GM23248 (cell line): Measurements from ENCODE around the gene SRPRA. TPM values are rescaled to one million over a fixed set of nuclear protein-coding genes. Genes with fewer than 3 reads are reported as not detected.
A peak's percentile ranks its signal among the peaks of the same experiment; 100 is the strongest.

ENCODE experiments used
- DNase-seq: peaks from one replicate; pipeline ENCODE4 v3.0.0-alpha.2; 2015
- H2AFZ ChIP-seq: fragments of 200-600 bp; sonication (generic); 2 replicates; pipeline ENCODE4 v1.6.1; 2016; ENCODE audit warnings: antibody characterized with exemption
- H3F3A ChIP-seq: fragments of 200-600 bp; sonication (generic); 2 replicates; pipeline ENCODE4 v1.6.1; 2016; ENCODE audit warnings: mild to moderate bottlenecking, antibody characterized with exemption, mixed run types; ENCODE audit not compliant: insufficient read depth
- H3K27ac ChIP-seq: fragments of 200-600 bp; sonication (generic); 2 replicates; pipeline ENCODE4 v1.5.1; 2016; ENCODE audit warnings: mild to moderate bottlenecking
- H3K27me3 ChIP-seq: fragments of 200-600 bp; sonication (generic); replicated peaks from 2 replicates; pipeline ENCODE4 v1.6.1; 2016; ENCODE audit warnings: mild to moderate bottlenecking; ENCODE audit not compliant: insufficient read depth
- H3K36me3 ChIP-seq: fragments of 200-600 bp; sonication (generic); 2 replicates; pipeline ENCODE4 v1.6.1; 2016; ENCODE audit warnings: low read depth, mild to moderate bottlenecking
- H3K4me1 ChIP-seq: fragments of 200-600 bp; sonication (generic); 2 replicates; pipeline ENCODE4 v1.6.1; 2016; ENCODE audit warnings: mild to moderate bottlenecking; ENCODE audit not compliant: insufficient read depth
- H3K4me2 ChIP-seq: fragments of 200-600 bp; sonication (generic); one replicate; pipeline ENCODE4 v1.6.1; 2016; ENCODE audit warnings: mild to moderate bottlenecking; ENCODE audit not compliant: unreplicated experiment
- H3K4me3 ChIP-seq: fragments of 200-600 bp; sonication (generic); 2 replicates; pipeline ENCODE4 v1.5.1; 2016; ENCODE audit warnings: mild to moderate bottlenecking
- H3K79me2 ChIP-seq: fragments of 200-600 bp; sonication (generic); 2 replicates; pipeline ENCODE4 v1.6.1; 2016; ENCODE audit warnings: mild to moderate bottlenecking; ENCODE audit not compliant: insufficient read depth
- H3K9ac ChIP-seq: fragments of 200-600 bp; sonication (generic); 2 replicates; pipeline ENCODE4 v1.6.1; 2016; ENCODE audit warnings: mild to moderate bottlenecking
- H3K9me2 ChIP-seq: fragments of 200-600 bp; sonication (generic); 2 replicates; pipeline ENCODE4 v1.6.1; 2016; ENCODE audit warnings: mixed run types, mild to moderate bottlenecking, moderate library complexity; ENCODE audit not compliant: insufficient read depth
- H3K9me3 ChIP-seq: fragments of 200-600 bp; sonication (generic); one replicate; pipeline ENCODE4 v1.6.1; 2017; ENCODE audit warnings: low read depth
- H4K20me1 ChIP-seq: fragments of 200-600 bp; sonication (generic); 2 replicates; pipeline ENCODE4 v1.6.0; 2016; ENCODE audit not compliant: insufficient read depth
- EZH2 ChIP-seq: fragments of 200-600 bp; sonication (generic); IDR thresholded peaks from 2 replicates; pipeline ENCODE4 v1.6.1; 2018; ENCODE audit warnings: antibody characterized with exemption, mild to moderate bottlenecking; ENCODE audit not compliant: insufficient read depth, poor library complexity, severe bottlenecking
- EZH2phosphoT487 ChIP-seq: fragments of 200-600 bp; sonication (generic); IDR thresholded peaks from 2 replicates; pipeline ENCODE4 v1.6.1; 2018; ENCODE audit warnings: antibody characterized with exemption, moderate library complexity, mild to moderate bottlenecking, low read depth; ENCODE audit not compliant: insufficient read depth
- WGBS, 2 experiments: methylation state at CpG; one replicate each; pipeline ENCODE4 v1.1.6; 2015 to 2017; ENCODE audit warnings: low lambda C conversion rate in 2 of 2, low coverage in 1 of 2; ENCODE audit errors: missing lambda C conversion rate in 2 of 2; 5-methylcytosine and 5-hydroxymethylcytosine counted together
- in situ Hi-C: fragments of 300-500 bp; cut with MboI; formaldehyde crosslinking; loops from 2 replicates; pipeline ENCODE4 v1.15.0; 2020
- polyA plus RNA-seq: library from polyadenylated mRNA; unstranded; fragments of >200 nt; fragmentation: Nextera tagmentation; extraction: Ambion mirVana; gene quantifications from 2 replicates; pipeline ENCODE4 v1.2.1, GENCODE V29; 2016
- total RNA-seq: library from RNA; depleted of rRNA; stranded (reverse); fragments of >200 nt; shearing (Covaris generic); gene quantifications from 2 replicates; pipeline ENCODE4 v1.2.3, GENCODE V29; 2014; rRNA removed

The SRPRA gene
- total RNA-seq (142 and 151 TPM in 2 replicates), polyA plus RNA-seq (122 and 125 TPM in 2 replicates)

DNA sequence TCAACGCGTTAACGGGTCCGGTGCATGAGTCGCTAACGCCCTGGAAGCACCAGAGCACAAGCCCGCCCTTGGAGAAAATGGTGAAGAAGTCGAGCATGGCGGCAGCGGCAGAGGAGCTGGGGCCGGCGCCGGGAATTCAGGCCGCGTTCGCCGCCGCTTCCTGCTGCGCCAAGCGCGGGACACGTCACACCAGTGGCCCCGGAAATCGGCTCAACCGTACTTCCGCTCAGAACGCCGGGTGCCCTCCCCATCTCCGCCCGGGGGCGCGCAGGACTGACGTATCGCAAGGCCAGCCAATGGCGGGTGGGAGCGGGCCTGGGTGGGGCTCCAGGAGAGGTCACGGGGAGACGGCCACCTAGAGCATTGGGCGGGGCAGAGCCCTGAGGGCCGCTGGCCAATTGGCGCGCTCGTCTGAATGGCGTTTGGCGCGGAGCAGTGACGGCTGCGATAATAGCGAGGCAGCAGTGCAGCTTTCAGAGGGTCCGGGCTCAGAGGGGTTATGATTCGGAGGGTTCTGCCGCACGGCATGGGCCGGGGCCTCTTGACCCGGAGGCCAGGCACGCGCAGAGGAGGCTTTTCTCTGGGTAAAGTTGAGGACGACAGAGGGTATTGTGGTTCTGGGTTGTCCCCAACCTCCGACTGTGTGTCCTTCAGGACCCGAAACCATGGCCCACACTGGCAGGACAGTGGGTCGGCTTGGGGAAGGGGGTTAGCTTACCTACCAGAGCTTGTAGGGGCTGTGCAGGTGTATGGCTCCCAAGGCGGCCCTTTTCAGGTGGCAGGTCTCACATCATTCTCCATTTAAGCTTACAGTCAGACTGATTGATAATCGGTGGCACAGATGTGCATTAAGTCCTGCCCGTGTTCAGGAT is at the start of gene SRPRA, which contains the start of gene FOXRED1:
Gene SRPRA (minus strand): TSS at position 188 of the 872 bp plus-strand sequence. CDS start 91 bp downstream, at position 97.
Gene FOXRED1 (plus strand): TSS at position 447 of the 872 bp plus-strand sequence. CDS start 53 bp downstream, at position 500.
- H3K27me3 ChIP-seq: no peaks in the 10 kb centered on the region
- peaks cover 7% of the 10 kb centered on the region for H3K4me1 ChIP-seq
- H3K9me3 ChIP-seq: no peaks in the 10 kb centered on the region
- DNase-seq: peak; percentile 100
- H3K79me2 ChIP-seq: peaks cover 52% of the 10 kb centered on the region
- peak within 1 kb of the TSS; percentile 98 for H3K9ac ChIP-seq
- H4K20me1 ChIP-seq: no peaks in the 10 kb centered on the region; the same call in 1 of the 2 replicates
- H3K9me2 ChIP-seq: no peaks in the 10 kb centered on the region
- H3K4me3 ChIP-seq: peak within 1 kb of the TSS; percentile 91
- 1 to 2% methylated on average over 56 to 64 of the region's 64 CpGs for WGBS, 2 experiments
- H3K36me3 ChIP-seq: peaks cover 33% of the 10 kb centered on the region
- H2AFZ ChIP-seq: peak within 1 kb of the TSS; percentile 91
- H3F3A ChIP-seq: no peaks in the 10 kb centered on the region
- H3K4me2 ChIP-seq: peak within 1 kb of the TSS; percentile 90
- in situ Hi-C loops: no loop called here
- no peak for TF ChIP-seq EZH2phosphoT487
- TF ChIP-seq EZH2: no peak
- peak within 1 kb of the TSS; percentile 82 for H3K27ac ChIP-seq

GRCh38 chr11:126317756-126318573 is 49.3 kb upstream of the SRPRA start:
- peak overlapping the region; percentile 78 for H3K4me2 ChIP-seq
- H2AFZ ChIP-seq: peak overlapping the region; percentile 81

DNA sequence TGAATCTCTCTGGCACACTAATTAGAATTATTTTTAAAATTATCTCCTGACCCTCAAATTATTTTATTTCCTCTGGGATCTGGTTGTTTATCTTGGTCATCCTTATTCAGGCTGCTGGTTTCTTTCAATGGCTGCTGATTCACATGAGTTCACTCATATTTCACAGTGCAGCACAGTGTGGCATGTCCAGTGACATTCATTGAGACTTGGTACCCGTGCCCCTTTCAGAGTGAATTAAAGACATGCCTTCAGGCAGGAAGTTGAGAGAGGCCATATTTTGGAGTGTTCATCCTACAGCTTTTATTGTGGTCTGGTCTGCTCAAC is 48.7 kb upstream of the SRPRA start:
- peak overlapping the region; percentile 98 for H3K27ac ChIP-seq
- H3K4me3 ChIP-seq: peak overlapping the region; percentile 67
- peak overlapping the region; percentile 78 for H3K4me2 ChIP-seq
- peaks cover 47% of the 10 kb centered on the region for H3F3A ChIP-seq
- no peaks in the 10 kb centered on the region for H3K27me3 ChIP-seq
- H2AFZ ChIP-seq: peak overlapping the region; percentile 81
- H3K9me2 ChIP-seq: no peaks in the 10 kb centered on the region
- no peaks in the 10 kb centered on the region for H4K20me1 ChIP-seq
- peak overlapping the region; percentile 83 for H3K9ac ChIP-seq
- peaks cover 33% of the 10 kb centered on the region for H3K4me1 ChIP-seq
- no peak for TF ChIP-seq EZH2
- TF ChIP-seq EZH2phosphoT487: no peak
- no peaks in the 10 kb centered on the region for H3K9me3 ChIP-seq
- H3K36me3 ChIP-seq: no peaks in the 10 kb centered on the region
- WGBS, 2 experiments: 0 to 5% methylated on average over 1 of the region's 1 CpG
- in situ Hi-C loops: no loop called here
- no peaks in the 10 kb centered on the region; the same call in 1 of the 2 replicates for H3K79me2 ChIP-seq
- no peak for DNase-seq

More at GRCh38 chr11:126317756-126318573, 49.3 kb upstream of the SRPRA start:
- peaks cover 39% of the 10 kb centered on the region for H3K4me1 ChIP-seq
- H4K20me1 ChIP-seq: no peaks in the 10 kb centered on the region
- in situ Hi-C loops: no loop called here
- H3K36me3 ChIP-seq: no peaks in the 10 kb centered on the region
- H3K9me3 ChIP-seq: no peaks in the 10 kb centered on the region
- no peaks in the 10 kb centered on the region for H3K9me2 ChIP-seq
- H3F3A ChIP-seq: peaks cover 47% of the 10 kb centered on the region
- no peaks in the 10 kb centered on the region for H3K27me3 ChIP-seq
- no peaks in the 10 kb centered on the region; the same call in 1 of the 2 replicates for H3K79me2 ChIP-seq
- H3K9ac ChIP-seq: peak overlapping the region; percentile 83
- WGBS, 2 experiments: 2 to 8% methylated on average over 14 of the region's 14 CpGs
- H3K4me3 ChIP-seq: peak overlapping the region; percentile 67
- peak; percentile 87 for DNase-seq
- TF ChIP-seq EZH2 (no peak), EZH2phosphoT487 (no peak)
- H3K27ac ChIP-seq: peak overlapping the region; percentile 98

- Histone ChIP-seq H3K4me1 (peaks cover 22% of the 10 kb centered on the region), H3K79me2 (no peaks in the 10 kb centered on the region; the same call in 1 of the 2 replicates), H2AFZ (no peak overlapping the region), H3K27me3 (no peaks in the 10 kb centered on the region), H3K9ac (no peak overlapping the region), H4K20me1 (no peaks in the 10 kb centered on the region), H3K27ac (no peak overlapping the region), H3K4me3 (no peak overlapping the region), H3K9me2 (no peaks in the 10 kb centered on the region), H3F3A (peaks cover 28% of the 10 kb centered on the region), H3K4me2 (no peak overlapping the region), H3K36me3 (no peaks in the 10 kb centered on the region), H3K9me3 (no peaks in the 10 kb centered on the region)
- 97% methylated on average over 5 of the region's 5 CpGs for WGBS, 2 experiments
- no peak for TF ChIP-seq EZH2phosphoT487
- no peak for TF ChIP-seq EZH2
- DNase-seq: no peak
- in situ Hi-C loops: no loop called here
These were observed 45.1 kb upstream of the SRPRA start for GRCh38 chr11:126313826-126314225.
